SK-N-SH (cell line): ENCODE measurements around the gene COL28A1.

Experiments used
- FOSL2 ChIP-seq: IDR thresholded peaks from 2 replicates; pipeline ENCODE4 v1.4.0; 2012; ENCODE audit warnings: low read depth, mild to moderate bottlenecking, moderate library complexity, borderline replicate concordance
- GABPA ChIP-seq: IDR thresholded peaks from 2 replicates; pipeline ENCODE4 v1.4.0; 2012; ENCODE audit warnings: low read depth, mild to moderate bottlenecking
- POLR2AphosphoS5 ChIP-seq: IDR thresholded peaks from 2 replicates; pipeline ENCODE4 v1.6.1; 2012; ENCODE audit warnings: low read depth, low read length
- RCOR1 ChIP-seq: fragments of 150-350 bp; IDR thresholded peaks from 2 replicates; pipeline ENCODE4 v1.6.1; 2017; ENCODE audit warnings: antibody characterized with exemption, low read length
- TAF1 ChIP-seq: IDR thresholded peaks from 2 replicates; pipeline ENCODE4 v1.6.1; 2012; ENCODE audit warnings: low read depth, mild to moderate bottlenecking, low read length, moderate library complexity, borderline replicate concordance

- no peak for TF ChIP-seq RCOR1
- no peak for TF ChIP-seq GABPA
- TF ChIP-seq POLR2AphosphoS5 = no peak
- no peak for TF ChIP-seq TAF1
- TF ChIP-seq FOSL2 = no peak
These were observed 17.9 kb downstream of the COL28A1 start for GRCh38 chr7:7517754-7518153.
